ENCODE measurements around the gene TULP1. TPM values are rescaled to one million over a fixed set of nuclear protein-coding genes. Genes with fewer than 3 reads are reported as not detected.

Gene TULP1
- total RNA-seq, 4 donors from 2014 or later, result not detected

- no peak for TF ChIP-seq CTCF (IDR thresholded peaks at IDR 0.05; ENCODE audit: low read depth)
Measured at GRCh38 chr6:35552285-35552917, 39.7 kb upstream of the TULP1 start.

- no peak for TF ChIP-seq CTCF (IDR thresholded peaks at IDR 0.05; ENCODE audit: low read depth)
Measured at GRCh38 chr6:35550437-35550836, 37.7 kb upstream of the TULP1 start.

GRCh38 chr6:35547676-35548075, 35.0 kb upstream of the TULP1 start:
- TF ChIP-seq CTCF (IDR thresholded peaks at IDR 0.05; ENCODE audit: low read depth), result no peak

GRCh38 chr6:35544769-35545361, 32.2 kb upstream of the TULP1 start:
- no peak for TF ChIP-seq CTCF (IDR thresholded peaks at IDR 0.05; ENCODE audit: low read depth)

- no peak for TF ChIP-seq CTCF (IDR thresholded peaks at IDR 0.05; ENCODE audit: low read depth)
Measured at GRCh38 chr6:35543459-35544193, 30.9 kb upstream of the TULP1 start.

GRCh38 chr6:35541836-35542235, 29.1 kb upstream of the TULP1 start:
- no peak for TF ChIP-seq CTCF (IDR thresholded peaks at IDR 0.05; ENCODE audit: low read depth)

GRCh38 chr6:35539223-35539622, 26.5 kb upstream of the TULP1 start:
- TF ChIP-seq CTCF (IDR thresholded peaks at IDR 0.05; ENCODE audit: low read depth), result no peak
